ENCODE results near the gene USH1C.

- TF ChIP-seq, protein P1, sequence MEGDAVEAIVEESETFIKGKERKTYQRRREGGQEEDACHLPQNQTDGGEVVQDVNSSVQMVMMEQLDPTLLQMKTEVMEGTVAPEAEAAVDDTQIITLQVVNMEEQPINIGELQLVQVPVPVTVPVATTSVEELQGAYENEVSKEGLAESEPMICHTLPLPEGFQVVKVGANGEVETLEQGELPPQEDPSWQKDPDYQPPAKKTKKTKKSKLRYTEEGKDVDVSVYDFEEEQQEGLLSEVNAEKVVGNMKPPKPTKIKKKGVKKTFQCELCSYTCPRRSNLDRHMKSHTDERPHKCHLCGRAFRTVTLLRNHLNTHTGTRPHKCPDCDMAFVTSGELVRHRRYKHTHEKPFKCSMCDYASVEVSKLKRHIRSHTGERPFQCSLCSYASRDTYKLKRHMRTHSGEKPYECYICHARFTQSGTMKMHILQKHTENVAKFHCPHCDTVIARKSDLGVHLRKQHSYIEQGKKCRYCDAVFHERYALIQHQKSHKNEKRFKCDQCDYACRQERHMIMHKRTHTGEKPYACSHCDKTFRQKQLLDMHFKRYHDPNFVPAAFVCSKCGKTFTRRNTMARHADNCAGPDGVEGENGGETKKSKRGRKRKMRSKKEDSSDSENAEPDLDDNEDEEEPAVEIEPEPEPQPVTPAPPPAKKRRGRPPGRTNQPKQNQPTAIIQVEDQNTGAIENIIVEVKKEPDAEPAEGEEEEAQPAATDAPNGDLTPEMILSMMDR (conservative IDR thresholded peaks at IDR 0.05; ENCODE audit: low read depth, low read length) = no peak
- TF ChIP-seq POLR2A (IDR thresholded peaks at IDR 0.05; ENCODE audit: low read depth, low read length) (no peak), RAD21 (IDR thresholded peaks at IDR 0.05; ENCODE audit: low read length) (no peak), CEBPB (IDR thresholded peaks at IDR 0.05; ENCODE audit: low read depth, low read length) (no peak), ELK1 (IDR thresholded peaks at IDR 0.05; ENCODE audit: borderline replicate concordance, low read depth, low read length) (no peak), FOS (IDR thresholded peaks at IDR 0.05; ENCODE audit: low read depth, low read length) (no peak), NFE2L2 (IDR thresholded peaks at IDR 0.05; ENCODE audit: low read depth, low read length) (no peak), RFX5 (IDR thresholded peaks at IDR 0.05; ENCODE audit: low read depth, low read length) (no peak), MAFK (IDR thresholded peaks at IDR 0.05; ENCODE audit: low read depth, low read length) (no peak)
- TF ChIP-seq, protein P2, sequence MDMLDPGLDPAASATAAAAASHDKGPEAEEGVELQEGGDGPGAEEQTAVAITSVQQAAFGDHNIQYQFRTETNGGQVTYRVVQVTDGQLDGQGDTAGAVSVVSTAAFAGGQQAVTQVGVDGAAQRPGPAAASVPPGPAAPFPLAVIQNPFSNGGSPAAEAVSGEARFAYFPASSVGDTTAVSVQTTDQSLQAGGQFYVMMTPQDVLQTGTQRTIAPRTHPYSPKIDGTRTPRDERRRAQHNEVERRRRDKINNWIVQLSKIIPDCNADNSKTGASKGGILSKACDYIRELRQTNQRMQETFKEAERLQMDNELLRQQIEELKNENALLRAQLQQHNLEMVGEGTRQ (IDR thresholded peaks at IDR 0.05; ENCODE audit: low read depth, low read length) = no peak
These were observed 60.7 kb downstream of the USH1C start for GRCh38 chr11:17483505-17483904.

Measured in IMR-90 (cell line).